SK-N-MC (cell line): ENCODE measurements around the gene CHMP3.

Experiments
- EZH2 ChIP-seq: fragments of 200-600 bp; sonication (generic); IDR thresholded peaks from one replicate; pipeline ENCODE4 v1.6.1; 2017; ENCODE audit warnings: antibody characterized with exemption
- POLR2AphosphoS5 ChIP-seq: IDR thresholded peaks from 2 replicates; pipeline ENCODE4 v1.6.1; 2012; ENCODE audit warnings: mild to moderate bottlenecking, low read depth, low read length, borderline replicate concordance

- TF ChIP-seq POLR2AphosphoS5 (no peak), EZH2 (no peak)
Observed at GRCh38 chr2:86510436-86510933, 52.8 kb downstream of the CHMP3 start.
